HFF-Myc (cell line): ENCODE results near the gene GPR183.

Experiments
- DNase-seq: peaks from one replicate; pipeline ENCODE4 v3.0.0-alpha.2; 2011; ENCODE audit warnings: low read depth; ENCODE audit errors: extremely low read depth
- H3K4me3 ChIP-seq: replicated peaks from 2 replicates; pipeline ENCODE4 v1.5.1; 2011; ENCODE audit warnings: low read depth, mild to moderate bottlenecking, control low read depth, low read length
- TF ChIP-seq, protein P1 (sequence below): IDR thresholded peaks from 2 replicates; pipeline ENCODE4 v1.5.1; 2012; ENCODE audit warnings: mild to moderate bottlenecking, low read depth, low read length, control low read depth; ENCODE audit errors: missing control alignments

Gene GPR183

GRCh38 chr13:99339736-99340397 lies 32.7 kb upstream of the GPR183 start:
- H3K4me3 ChIP-seq = no peak overlapping the region
- no peak for DNase-seq
- TF ChIP-seq, protein P1, sequence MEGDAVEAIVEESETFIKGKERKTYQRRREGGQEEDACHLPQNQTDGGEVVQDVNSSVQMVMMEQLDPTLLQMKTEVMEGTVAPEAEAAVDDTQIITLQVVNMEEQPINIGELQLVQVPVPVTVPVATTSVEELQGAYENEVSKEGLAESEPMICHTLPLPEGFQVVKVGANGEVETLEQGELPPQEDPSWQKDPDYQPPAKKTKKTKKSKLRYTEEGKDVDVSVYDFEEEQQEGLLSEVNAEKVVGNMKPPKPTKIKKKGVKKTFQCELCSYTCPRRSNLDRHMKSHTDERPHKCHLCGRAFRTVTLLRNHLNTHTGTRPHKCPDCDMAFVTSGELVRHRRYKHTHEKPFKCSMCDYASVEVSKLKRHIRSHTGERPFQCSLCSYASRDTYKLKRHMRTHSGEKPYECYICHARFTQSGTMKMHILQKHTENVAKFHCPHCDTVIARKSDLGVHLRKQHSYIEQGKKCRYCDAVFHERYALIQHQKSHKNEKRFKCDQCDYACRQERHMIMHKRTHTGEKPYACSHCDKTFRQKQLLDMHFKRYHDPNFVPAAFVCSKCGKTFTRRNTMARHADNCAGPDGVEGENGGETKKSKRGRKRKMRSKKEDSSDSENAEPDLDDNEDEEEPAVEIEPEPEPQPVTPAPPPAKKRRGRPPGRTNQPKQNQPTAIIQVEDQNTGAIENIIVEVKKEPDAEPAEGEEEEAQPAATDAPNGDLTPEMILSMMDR = no peak

- DNase-seq = no peak
- TF ChIP-seq, protein P1 = no peak
- no peak overlapping the region for H3K4me3 ChIP-seq
Measured at GRCh38 chr13:99339230-99339721, 32.1 kb upstream of the GPR183 start.

DNA sequence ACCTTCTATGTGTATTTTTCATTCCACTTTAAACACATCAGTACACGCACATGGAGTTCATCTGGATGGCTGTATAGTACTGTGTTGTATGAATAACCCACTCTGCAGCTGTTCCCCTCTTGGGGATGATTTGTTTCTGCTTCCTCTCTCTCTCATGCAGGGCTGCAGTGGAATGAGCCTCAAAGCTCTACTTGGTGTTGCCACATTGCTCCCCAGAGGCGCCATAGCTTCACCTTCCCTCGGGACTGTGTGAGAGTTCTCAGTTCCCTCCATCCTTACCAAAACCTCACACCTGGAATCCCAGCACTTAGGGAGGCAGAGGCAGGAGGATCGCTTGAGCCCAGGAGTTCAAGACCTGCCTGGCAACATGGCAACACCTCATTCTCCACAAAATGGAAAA lies 28.4 kb upstream of the GPR183 start:
- TF ChIP-seq, protein P1 = no peak
- DNase-seq = no peak
- H3K4me3 ChIP-seq = no peak overlapping the region

GRCh38 chr13:99335087-99335486 lies 27.9 kb upstream of the GPR183 start:
- TF ChIP-seq, protein P1 = no peak
- no peak for DNase-seq
- H3K4me3 ChIP-seq = no peak overlapping the region

DNA sequence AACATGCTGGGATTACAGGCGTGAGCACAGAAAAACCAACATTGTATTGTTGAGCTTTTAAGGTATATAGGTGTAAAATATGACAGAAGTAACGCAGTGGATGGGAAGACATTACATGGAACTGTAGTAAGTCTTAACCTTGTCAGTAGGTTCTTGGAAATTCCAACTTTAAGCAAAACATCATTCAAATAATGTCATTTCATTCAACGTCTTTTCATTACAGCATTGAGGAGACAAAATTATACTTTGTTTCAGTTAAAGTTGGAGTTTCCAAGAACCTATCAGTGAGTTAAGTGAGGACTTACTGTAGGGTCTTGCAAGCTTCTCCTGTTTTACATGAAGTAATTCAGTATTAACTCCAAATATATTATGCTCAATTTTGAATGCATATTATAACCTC lies 27.0 kb upstream of the GPR183 start:
- TF ChIP-seq, protein P1 = no peak
- DNase-seq = no peak
- no peak overlapping the region for H3K4me3 ChIP-seq

- TF ChIP-seq, protein P1 = no peak
- DNase-seq = no peak
- H3K4me3 ChIP-seq = no peak overlapping the region
Measured at GRCh38 chr13:99332456-99332855, 25.3 kb upstream of the GPR183 start.

DNA sequence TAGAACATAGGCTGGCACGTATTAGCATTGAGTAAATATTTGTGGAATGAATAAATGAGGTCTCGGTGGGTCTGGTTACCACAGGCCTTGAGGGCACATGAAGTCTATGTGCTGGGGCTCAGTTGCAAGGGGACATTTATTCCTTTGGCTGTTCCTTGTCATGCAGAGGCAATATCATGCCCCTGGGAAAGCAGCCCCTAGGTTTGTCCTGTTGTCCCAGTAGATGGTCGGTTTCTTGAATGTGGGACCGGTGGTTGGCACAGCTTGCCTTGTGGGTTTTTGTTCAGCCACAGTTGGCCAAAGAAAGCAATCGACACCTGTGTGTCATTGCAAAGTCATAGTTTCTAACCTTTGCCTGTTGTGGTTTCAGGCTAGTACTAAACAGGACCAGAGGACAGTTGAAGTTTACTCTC lies 24.7 kb upstream of the GPR183 start:
- TF ChIP-seq, protein P1 = no peak
- no peak overlapping the region for H3K4me3 ChIP-seq
- no peak for DNase-seq
